K562 (cell line): Measurements from ENCODE around the gene PRKD2. TPM values are rescaled to one million over a fixed set of nuclear protein-coding genes. Genes with fewer than 3 reads are reported as not detected.

Experiments
- C11orf30 ChIP-seq: fragments of 450-650 bp; IDR thresholded peaks from 2 replicates; pipeline ENCODE4 v1.6.1; 2016; ENCODE audit warnings: low read depth, mild to moderate bottlenecking
- MAFG ChIP-seq: fragments of 450-650 bp; conservative IDR thresholded peaks from 2 replicates; pipeline ENCODE4 v1.6.1; 2016; ENCODE audit warnings: missing genetic modification characterization, missing compliant biosample characterization
- NFE2 ChIP-seq: IDR thresholded peaks from 2 replicates; pipeline ENCODE4 v1.6.1; 2014; ENCODE audit warnings: antibody characterized with exemption, low read depth
- REST ChIP-seq, 2 experiments: fragments of 450-650 bp; formaldehyde crosslinking in 1 of 2; IDR thresholded peaks; 2 replicates each; pipeline versions ENCODE4 v1.4.0 to v1.6.1; 2014 to 2020; ENCODE audit warnings: mild to moderate bottlenecking in 2 of 2, borderline replicate concordance in 1 of 2, low read depth in 1 of 2
- TCF7L2 ChIP-seq: fragments of 150-350 bp; IDR thresholded peaks from 2 replicates; pipeline ENCODE4 v1.6.1; 2016; ENCODE audit warnings: low read depth, mild to moderate bottlenecking, low read length, moderate library complexity
- TEAD4 ChIP-seq, 2 experiments: sonication (generic) in 1 of 2; formaldehyde crosslinking in 1 of 2; IDR thresholded peaks; 2 replicates each; pipeline versions ENCODE4 v1.6.1 to v1.8.0; 2012 to 2022; ENCODE audit warnings: borderline replicate concordance in 1 of 2, inconsistent platforms in 1 of 2, low read length in 1 of 2, mild to moderate bottlenecking in 1 of 2, missing genetic modification reagents in 1 of 2
- polyA plus RNA-seq, 8 experiments: library from polyadenylated mRNA; depleted of rRNA in 4 of 8; stranded (reverse) in 5 of 8; unstranded in 3 of 8; fragments of >200 nt; fragmentation: Nextera tagmentation in 2 of 8; fragmentation: Illumina TruSeq in 1 of 8; extraction: Ambion mirVana in 2 of 8; extraction: Trizol in 1 of 8; gene quantifications; 2 replicates each; pipeline versions ENCODE4 v1.2.1 to v1.2.3, GENCODE V29; 2011 to 2014; ENCODE audit warnings: inconsistent platforms in 1 of 8, missing spikeins in 1 of 8
- total RNA-seq, 7 experiments: library from RNA; depleted of rRNA in 6 of 7; stranded (reverse); fragments of >200 nt in 6 of 7; fragmentation: Illumina TruSeq in 2 of 7; extraction: Trizol in 2 of 7; gene quantifications; 2 replicates each; pipeline versions ENCODE4 v1.2.1 to v1.2.3, GENCODE V29; 2011 to 2021; ENCODE audit warnings: low replicate concordance in 1 of 7
- TF ChIP-seq, protein P1 (sequence below): sonication (generic); formaldehyde crosslinking; IDR thresholded peaks from 2 replicates; pipeline ENCODE4 v1.8.0; 2022; ENCODE audit warnings: mild to moderate bottlenecking, missing genetic modification reagents

The PRKD2 gene
- total and polyA plus RNA-seq, 9 of the 15 experiments (the other 6 are each of a cell fraction or from before 2014, with no cell fraction given) = 1.8 to 60.0 (median 15.0) TPM

DNA sequence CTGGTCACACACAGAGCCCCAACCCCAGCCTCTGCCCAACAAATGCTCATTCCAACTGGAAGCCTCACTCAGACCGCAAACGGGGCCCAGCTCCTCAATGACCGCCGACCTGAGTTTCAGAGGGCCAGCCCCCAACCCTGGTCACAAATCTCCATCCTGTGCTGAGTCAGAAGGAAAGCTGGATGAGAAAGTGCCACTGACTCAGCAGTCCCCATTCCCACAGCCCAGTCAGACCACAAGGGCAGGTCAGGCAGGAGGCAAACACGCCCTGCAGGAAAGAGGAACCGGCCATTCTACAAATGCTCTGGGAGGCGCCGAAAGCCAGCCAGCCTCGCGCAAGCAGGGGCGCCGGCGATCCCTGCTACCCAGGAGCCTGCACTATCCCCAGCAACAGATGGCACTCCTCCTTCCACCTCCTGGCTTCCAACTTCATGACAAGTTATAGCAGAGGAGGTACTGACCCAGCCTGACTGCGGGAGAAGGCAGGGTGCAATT lies 14.1 kb upstream of the PRKD2 start (continued):
- TF ChIP-seq, protein P1, sequence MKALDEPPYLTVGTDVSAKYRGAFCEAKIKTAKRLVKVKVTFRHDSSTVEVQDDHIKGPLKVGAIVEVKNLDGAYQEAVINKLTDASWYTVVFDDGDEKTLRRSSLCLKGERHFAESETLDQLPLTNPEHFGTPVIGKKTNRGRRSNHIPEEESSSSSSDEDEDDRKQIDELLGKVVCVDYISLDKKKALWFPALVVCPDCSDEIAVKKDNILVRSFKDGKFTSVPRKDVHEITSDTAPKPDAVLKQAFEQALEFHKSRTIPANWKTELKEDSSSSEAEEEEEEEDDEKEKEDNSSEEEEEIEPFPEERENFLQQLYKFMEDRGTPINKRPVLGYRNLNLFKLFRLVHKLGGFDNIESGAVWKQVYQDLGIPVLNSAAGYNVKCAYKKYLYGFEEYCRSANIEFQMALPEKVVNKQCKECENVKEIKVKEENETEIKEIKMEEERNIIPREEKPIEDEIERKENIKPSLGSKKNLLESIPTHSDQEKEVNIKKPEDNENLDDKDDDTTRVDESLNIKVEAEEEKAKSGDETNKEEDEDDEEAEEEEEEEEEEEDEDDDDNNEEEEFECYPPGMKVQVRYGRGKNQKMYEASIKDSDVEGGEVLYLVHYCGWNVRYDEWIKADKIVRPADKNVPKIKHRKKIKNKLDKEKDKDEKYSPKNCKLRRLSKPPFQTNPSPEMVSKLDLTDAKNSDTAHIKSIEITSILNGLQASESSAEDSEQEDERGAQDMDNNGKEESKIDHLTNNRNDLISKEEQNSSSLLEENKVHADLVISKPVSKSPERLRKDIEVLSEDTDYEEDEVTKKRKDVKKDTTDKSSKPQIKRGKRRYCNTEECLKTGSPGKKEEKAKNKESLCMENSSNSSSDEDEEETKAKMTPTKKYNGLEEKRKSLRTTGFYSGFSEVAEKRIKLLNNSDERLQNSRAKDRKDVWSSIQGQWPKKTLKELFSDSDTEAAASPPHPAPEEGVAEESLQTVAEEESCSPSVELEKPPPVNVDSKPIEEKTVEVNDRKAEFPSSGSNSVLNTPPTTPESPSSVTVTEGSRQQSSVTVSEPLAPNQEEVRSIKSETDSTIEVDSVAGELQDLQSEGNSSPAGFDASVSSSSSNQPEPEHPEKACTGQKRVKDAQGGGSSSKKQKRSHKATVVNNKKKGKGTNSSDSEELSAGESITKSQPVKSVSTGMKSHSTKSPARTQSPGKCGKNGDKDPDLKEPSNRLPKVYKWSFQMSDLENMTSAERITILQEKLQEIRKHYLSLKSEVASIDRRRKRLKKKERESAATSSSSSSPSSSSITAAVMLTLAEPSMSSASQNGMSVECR (CRISPR knock-in tag) = peak; percentile 71; the same call in 1 of the 2 replicates
- TF ChIP-seq TCF7L2 = 0 out of 2 replicates have a peak, but pooled peaks have one; percentile 33
- TF ChIP-seq C11orf30 = peak; percentile 97
- TF ChIP-seq MAFG (tag) = peak; percentile 93
- no peak; the same call in 1 of the 2 replicates for TF ChIP-seq REST (IDR thresholded peaks at IDR 0.05; ENCODE audit: borderline replicate concordance)
- 0 out of 2 replicates have a peak, but pooled peaks have one; percentile 39 for TF ChIP-seq REST (CRISPR knock-in tag; IDR thresholded peaks at IDR 0.05; ENCODE audit: low read depth)
- TF ChIP-seq NFE2 = peak; percentile 98
- 0 out of 2 replicates have a peak, but pooled peaks have one; percentile 27 for TF ChIP-seq TEAD4 (IDR thresholded peaks at IDR 0.05; ENCODE audit: low read length)
- TF ChIP-seq TEAD4 (CRISPR knock-in tag; IDR thresholded peaks at IDR 0.05; ENCODE audit: borderline replicate concordance) = no peak
